Coronary artery (tissue), 2 donors: Measurements from ENCODE around the gene LARGE1.

Experiments
- DNase-seq: peaks from one replicate; pipeline ENCODE4 v3.0.0-alpha.2; 2017; ENCODE audit warnings: low spot score
- H3K27ac ChIP-seq, 2 donors: fragments of 200-600 bp; sonication (generic); one replicate each; pipeline ENCODE4 v1.5.1; 2016 to 2019
- H3K4me3 ChIP-seq: fragments of 200-600 bp; sonication (generic); 2 replicates; pipeline ENCODE4 v1.5.1; 2016; ENCODE audit warnings: mild to moderate bottlenecking, moderate library complexity
- CTCF ChIP-seq: fragments of 200-600 bp; sonication (generic); IDR thresholded peaks from one replicate; pipeline ENCODE4 v1.5.1; 2019; ENCODE audit warnings: antibody characterized with exemption

The LARGE1 gene

GRCh38 chr22:33600113-33600512 is 320.2 kb downstream of the LARGE1 start:
- no peak for TF ChIP-seq CTCF
- Histone ChIP-seq H3K27ac (no peak overlapping the region), H3K4me3 (no peak overlapping the region)
- DNase-seq = no peak

- H3K4me3 ChIP-seq = no peak overlapping the region
- TF ChIP-seq CTCF = no peak
- H3K27ac ChIP-seq = no peak overlapping the region
- DNase-seq = no peak
These were observed 320.7 kb downstream of the LARGE1 start for GRCh38 chr22:33599596-33599995.

GRCh38 chr22:33598821-33599220 is 321.5 kb downstream of the LARGE1 start:
- TF ChIP-seq CTCF = no peak
- Histone ChIP-seq H3K27ac (no peak overlapping the region), H3K4me3 (no peak overlapping the region)
- no peak for DNase-seq

DNA sequence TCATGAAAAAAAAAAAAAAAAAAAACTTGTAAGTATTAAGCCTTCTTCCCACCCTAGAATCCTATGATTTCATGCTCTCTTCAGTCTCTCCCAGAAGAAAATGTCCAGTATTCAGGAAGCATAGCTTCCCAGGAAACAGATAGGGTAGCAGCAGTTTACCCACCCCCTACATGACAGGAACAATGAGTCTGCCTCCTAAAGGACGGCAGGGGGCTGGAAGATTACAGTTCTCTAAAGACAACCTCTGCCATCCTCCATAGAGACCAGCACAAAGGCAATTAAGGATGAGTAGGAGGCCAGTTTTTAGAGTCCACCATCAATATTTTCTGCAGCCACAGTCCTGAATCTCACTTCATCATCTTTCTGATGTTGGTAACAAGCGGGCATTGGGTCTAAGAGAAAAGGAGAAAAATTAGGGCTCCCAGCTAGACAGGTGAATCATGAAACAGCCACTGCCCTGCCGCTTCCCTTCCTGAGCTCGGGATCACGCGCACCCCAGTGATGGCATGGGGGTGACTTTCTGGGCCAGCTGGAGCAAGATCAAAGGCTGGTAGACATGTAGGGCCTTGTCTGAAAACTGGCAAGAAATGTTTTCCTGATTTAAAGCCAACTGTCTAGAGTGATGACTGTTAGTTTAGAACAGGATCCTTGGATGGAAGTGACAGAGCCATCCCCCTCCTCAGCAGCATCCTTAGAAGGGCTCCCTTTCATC is 322.8 kb downstream of the LARGE1 start:
- TF ChIP-seq CTCF = no peak
- no peak for DNase-seq
- Histone ChIP-seq H3K4me3 (no peak overlapping the region), H3K27ac (no peak overlapping the region)

DNA sequence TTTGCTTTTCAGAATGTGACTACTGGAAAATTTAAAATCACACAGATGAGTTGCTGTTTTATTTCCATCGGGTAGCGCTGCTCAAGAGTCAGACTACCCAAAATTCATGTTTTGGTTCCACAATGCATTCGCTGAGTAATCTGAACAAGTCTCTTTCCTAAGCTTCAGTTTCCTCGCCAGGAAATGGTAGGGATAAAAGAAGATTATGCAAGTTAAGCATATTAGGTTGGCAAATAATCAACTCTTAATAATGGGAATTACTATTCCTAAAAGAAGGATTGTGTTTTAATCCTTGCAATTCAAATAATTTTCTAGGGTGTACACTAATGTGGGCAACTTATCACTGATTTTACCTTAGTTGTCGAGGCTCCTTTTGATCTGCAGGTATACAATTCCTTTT is 326.5 kb downstream of the LARGE1 start:
- no peak for TF ChIP-seq CTCF
- Histone ChIP-seq H3K27ac (no peak overlapping the region), H3K4me3 (no peak overlapping the region)
- DNase-seq = no peak

- Histone ChIP-seq H3K27ac (no peak overlapping the region), H3K4me3 (no peak overlapping the region)
- DNase-seq = no peak
- TF ChIP-seq CTCF = no peak
These were observed 328.3 kb downstream of the LARGE1 start for GRCh38 chr22:33591946-33592345.

DNA sequence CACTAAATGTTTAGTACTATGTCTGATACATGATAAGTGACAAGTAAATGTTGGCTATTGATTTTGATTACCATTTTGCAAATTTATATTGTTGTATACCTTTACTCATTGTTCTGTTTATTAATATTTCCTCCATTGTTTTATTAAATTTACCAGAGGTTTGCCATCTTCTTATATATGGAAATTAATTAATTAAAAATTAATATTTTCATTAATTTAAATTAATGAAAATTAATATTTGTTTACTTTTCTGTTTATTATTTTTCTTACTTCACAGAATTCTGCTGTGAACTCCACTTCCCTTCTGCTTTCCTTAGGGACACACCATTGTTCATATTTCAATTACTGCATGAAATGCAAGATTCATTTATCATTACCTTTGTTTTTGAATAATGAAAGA is 331.0 kb downstream of the LARGE1 start:
- no peak for DNase-seq
- TF ChIP-seq CTCF = no peak
- Histone ChIP-seq H3K4me3 (no peak overlapping the region), H3K27ac (no peak overlapping the region)
